ENCODE data around the gene P2RY14.

Gene P2RY14

DNA sequence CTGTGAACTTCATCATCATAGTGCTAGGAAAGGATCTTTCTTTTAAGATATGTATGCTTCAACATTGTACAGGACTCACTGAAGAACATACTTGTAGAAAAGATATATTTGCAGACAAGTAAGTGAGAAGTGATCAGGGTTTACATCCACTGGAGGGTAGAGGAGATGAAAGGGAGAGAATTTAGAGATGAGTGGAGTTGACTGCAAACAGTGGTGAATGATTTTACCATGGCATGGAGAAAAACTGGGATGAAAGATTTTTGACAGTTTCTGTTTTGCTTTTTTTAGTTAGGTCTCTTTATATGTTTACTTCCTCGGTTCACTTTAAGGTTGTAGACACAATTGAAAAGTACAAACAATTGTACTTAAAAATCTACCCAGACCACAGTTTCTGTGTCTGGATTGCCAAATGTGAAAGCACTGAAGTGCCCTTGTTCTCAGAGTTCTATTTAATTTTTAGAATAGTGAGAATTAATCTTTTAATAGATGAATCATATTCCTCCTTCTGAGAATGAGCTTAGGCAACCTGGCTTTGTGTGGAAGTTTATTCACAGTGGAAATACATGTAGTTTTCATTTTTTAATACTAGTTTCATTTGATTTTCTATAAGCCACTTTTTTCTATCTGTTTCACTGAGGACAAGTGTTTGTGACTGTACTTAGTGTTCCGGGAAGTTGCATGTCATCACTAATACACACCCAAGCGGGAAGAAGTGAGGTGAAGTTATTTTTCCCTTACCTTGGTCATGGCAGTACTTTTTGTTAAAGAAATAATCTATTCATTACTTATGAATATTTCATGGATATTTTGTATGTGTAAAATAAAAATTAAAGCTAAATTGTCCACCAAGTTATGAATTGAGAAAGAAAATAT, 73.6 kb downstream of the P2RY14 start:
- no peaks in the 10 kb centered on the region for H3K36me3 ChIP-seq (ENCODE audit: control insufficient read depth in 2 of 2, insufficient read depth in 1 of 2, low read length in 2 of 2)
- ChIA-PET POLR2A (no interaction called here), CTCF (no interaction called here)
- no peak overlapping the region for H3K4me3 ChIP-seq (ENCODE audit: low read depth, low read length)
- no peaks in the 10 kb centered on the region for H3K9me3 ChIP-seq (ENCODE audit: control insufficient read depth, insufficient read depth, low read depth, low read length)
- H3K4me1 ChIP-seq (ENCODE audit: control insufficient read depth, insufficient read depth, low read length) = no peaks in the 10 kb centered on the region
- H3K27ac ChIP-seq (ENCODE audit: extremely low read depth, low read depth, low read length) = no peak overlapping the region
- TF ChIP-seq ZNF560 (tag by site-specific recombination; IDR thresholded peaks at IDR 0.05; ENCODE audit: borderline replicate concordance) = no peak
- no peak for TF ChIP-seq ZNF600 (tag by site-specific recombination; IDR thresholded peaks at IDR 0.05)

DNA sequence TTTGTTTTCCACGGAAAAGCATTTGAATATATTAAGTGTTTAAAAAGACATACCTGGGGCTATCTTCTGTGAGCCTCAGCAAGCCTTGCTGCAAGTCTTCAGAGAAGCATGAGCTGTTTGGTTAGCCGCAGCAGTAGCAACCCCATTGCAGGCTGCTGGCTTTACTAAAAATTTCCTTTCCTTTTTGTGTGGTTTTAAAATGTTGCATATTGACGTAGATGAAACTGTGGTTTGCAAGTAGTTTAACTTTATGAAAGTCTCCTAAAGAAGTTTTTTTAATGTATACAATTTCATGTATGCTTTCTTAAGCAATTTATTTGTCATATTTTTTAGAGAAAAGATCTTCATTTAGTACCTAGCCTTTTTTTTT, 75.3 kb downstream of the P2RY14 start, which contains the start of gene GPR171:
GPR171 (minus strand) TSS at position 166 of the 370 bp plus-strand sequence. CDS start 3,830 bp downstream, outside the sequence.
- TF ChIP-seq, protein P1, sequence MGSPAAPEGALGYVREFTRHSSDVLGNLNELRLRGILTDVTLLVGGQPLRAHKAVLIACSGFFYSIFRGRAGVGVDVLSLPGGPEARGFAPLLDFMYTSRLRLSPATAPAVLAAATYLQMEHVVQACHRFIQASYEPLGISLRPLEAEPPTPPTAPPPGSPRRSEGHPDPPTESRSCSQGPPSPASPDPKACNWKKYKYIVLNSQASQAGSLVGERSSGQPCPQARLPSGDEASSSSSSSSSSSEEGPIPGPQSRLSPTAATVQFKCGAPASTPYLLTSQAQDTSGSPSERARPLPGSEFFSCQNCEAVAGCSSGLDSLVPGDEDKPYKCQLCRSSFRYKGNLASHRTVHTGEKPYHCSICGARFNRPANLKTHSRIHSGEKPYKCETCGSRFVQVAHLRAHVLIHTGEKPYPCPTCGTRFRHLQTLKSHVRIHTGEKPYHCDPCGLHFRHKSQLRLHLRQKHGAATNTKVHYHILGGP (tag by site-specific recombination; IDR thresholded peaks at IDR 0.05) = no peak
- TF ChIP-seq ZNF585B (tag by site-specific recombination; IDR thresholded peaks at IDR 0.05) (no peak), IKZF3 (tag by site-specific recombination; IDR thresholded peaks at IDR 0.05) (no peak), ZNF391 (tag by site-specific recombination; IDR thresholded peaks at IDR 0.05; ENCODE audit: borderline replicate concordance, low read depth) (no peak), ZNF202 (tag by site-specific recombination; IDR thresholded peaks at IDR 0.05; ENCODE audit: borderline replicate concordance) (no peak), FEZF1 (tag by site-specific recombination; IDR thresholded peaks at IDR 0.05) (no peak)
- TF ChIP-seq, protein P2, sequence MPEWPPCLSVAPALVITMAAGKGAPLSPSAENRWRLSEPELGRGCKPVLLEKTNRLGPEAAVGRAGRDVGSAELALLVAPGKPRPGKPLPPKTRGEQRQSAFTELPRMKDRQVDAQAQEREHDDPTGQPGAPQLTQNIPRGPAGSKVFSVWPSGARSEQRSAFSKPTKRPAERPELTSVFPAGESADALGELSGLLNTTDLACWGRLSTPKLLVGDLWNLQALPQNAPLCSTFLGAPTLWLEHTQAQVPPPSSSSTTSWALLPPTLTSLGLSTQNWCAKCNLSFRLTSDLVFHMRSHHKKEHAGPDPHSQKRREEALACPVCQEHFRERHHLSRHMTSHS (tag by site-specific recombination; IDR thresholded peaks at IDR 0.05) = no peak
- TF ChIP-seq, protein P3, sequence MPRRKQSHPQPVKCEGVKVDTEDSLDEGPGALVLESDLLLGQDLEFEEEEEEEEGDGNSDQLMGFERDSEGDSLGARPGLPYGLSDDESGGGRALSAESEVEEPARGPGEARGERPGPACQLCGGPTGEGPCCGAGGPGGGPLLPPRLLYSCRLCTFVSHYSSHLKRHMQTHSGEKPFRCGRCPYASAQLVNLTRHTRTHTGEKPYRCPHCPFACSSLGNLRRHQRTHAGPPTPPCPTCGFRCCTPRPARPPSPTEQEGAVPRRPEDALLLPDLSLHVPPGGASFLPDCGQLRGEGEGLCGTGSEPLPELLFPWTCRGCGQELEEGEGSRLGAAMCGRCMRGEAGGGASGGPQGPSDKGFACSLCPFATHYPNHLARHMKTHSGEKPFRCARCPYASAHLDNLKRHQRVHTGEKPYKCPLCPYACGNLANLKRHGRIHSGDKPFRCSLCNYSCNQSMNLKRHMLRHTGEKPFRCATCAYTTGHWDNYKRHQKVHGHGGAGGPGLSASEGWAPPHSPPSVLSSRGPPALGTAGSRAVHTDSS (tag by site-specific recombination; IDR thresholded peaks at IDR 0.05) = no peak
- Histone ChIP-seq H3K27ac (ENCODE audit: extremely low read depth, low read depth, low read length) (no peak within 1 kb of the TSS), H3K36me3 (ENCODE audit: control insufficient read depth in 2 of 2, insufficient read depth in 1 of 2, low read length in 2 of 2) (no peaks in the 10 kb centered on the region), H3K9me3 (ENCODE audit: control insufficient read depth, insufficient read depth, low read depth, low read length) (no peaks in the 10 kb centered on the region), H3K4me1 (ENCODE audit: control insufficient read depth, insufficient read depth, low read length) (no peaks in the 10 kb centered on the region), H3K4me3 (ENCODE audit: low read depth, low read length) (no peak within 1 kb of the TSS)
- POLR2A ChIA-PET = no interaction called here
- CTCF ChIA-PET = interaction anchor here (0.5 kb wide), 1 partner anchor 78 kb away, joined by 4 read pairs; no protein-coding TSS in a partner anchor

DNA sequence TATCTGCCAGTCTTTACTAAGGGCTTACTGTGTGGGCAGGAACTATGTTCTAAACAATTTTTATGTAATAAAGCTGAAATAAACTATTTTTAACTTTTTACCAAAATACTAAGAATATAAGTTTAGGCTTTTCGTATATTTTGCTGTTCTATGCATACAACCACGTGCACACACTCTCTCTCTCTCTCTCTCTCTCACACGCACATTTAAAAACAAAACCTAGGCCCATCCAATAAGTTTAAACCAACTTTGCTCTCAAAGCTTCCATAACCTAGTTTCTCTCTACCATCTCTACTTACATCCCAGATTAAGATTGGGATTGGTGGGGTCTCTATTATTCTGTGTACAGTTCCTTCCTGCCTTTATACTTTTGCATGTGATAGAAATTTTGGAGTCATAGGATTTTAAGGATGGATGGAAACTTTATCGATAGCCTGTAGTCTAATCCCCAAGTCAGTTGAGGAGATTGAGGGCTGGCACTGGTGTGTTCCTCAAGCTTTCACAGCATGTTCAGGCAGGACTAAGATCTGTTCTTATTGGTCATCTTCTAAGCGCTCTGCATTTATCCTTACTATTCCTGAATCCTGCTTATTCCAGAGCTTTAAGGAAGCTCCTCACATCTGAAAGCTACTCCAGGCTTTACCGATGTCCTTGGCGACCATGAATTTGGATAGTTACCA, 77.2 kb downstream of the P2RY14 start:
- Histone ChIP-seq H3K27ac (ENCODE audit: extremely low read depth, low read depth, low read length) (no peak overlapping the region), H3K4me3 (ENCODE audit: low read depth, low read length) (no peak overlapping the region), H3K4me1 (ENCODE audit: control insufficient read depth, insufficient read depth, low read length) (no peaks in the 10 kb centered on the region), H3K9me3 (ENCODE audit: control insufficient read depth, insufficient read depth, low read depth, low read length) (no peaks in the 10 kb centered on the region), H3K36me3 (ENCODE audit: control insufficient read depth in 2 of 2, insufficient read depth in 1 of 2, low read length in 2 of 2) (peaks cover 0 to 3% of the 10 kb centered on the region in 2 experiments; a peak in 1 of 3 replicates)
- ChIA-PET CTCF (interaction anchor here (0.5 to 1.3 kb wide), 3 partner anchors 27 to 607 kb away, joined by 3 to 5 read pairs (median 3); no protein-coding TSS in a partner anchor), POLR2A (no interaction called here)
- no peak for TF ChIP-seq ZSCAN30 (tag by site-specific recombination; IDR thresholded peaks at IDR 0.05)
- TF ChIP-seq ZNF610 (tag by site-specific recombination; IDR thresholded peaks at IDR 0.05; ENCODE audit: borderline replicate concordance) = no peak
- TF ChIP-seq, protein P4, sequence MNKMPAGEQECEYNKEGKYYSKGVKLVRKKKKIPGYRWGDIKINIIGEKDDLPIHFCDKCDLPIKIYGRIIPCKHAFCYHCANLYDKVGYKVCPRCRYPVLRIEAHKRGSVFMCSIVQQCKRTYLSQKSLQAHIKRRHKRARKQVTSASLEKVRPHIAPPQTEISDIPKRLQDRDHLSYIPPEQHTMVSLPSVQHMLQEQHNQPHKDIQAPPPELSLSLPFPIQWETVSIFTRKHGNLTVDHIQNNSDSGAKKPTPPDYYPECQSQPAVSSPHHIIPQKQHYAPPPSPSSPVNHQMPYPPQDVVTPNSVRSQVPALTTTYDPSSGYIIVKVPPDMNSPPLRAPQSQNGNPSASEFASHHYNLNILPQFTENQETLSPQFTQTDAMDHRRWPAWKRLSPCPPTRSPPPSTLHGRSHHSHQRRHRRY (tag by site-specific recombination; IDR thresholded peaks at IDR 0.05) = no peak
- no peak for TF ChIP-seq KLF1 (tag by site-specific recombination; IDR thresholded peaks at IDR 0.05)
- TF ChIP-seq SP2 (tag by site-specific recombination; IDR thresholded peaks at IDR 0.05) = no peak
- TF ChIP-seq, protein P5, sequence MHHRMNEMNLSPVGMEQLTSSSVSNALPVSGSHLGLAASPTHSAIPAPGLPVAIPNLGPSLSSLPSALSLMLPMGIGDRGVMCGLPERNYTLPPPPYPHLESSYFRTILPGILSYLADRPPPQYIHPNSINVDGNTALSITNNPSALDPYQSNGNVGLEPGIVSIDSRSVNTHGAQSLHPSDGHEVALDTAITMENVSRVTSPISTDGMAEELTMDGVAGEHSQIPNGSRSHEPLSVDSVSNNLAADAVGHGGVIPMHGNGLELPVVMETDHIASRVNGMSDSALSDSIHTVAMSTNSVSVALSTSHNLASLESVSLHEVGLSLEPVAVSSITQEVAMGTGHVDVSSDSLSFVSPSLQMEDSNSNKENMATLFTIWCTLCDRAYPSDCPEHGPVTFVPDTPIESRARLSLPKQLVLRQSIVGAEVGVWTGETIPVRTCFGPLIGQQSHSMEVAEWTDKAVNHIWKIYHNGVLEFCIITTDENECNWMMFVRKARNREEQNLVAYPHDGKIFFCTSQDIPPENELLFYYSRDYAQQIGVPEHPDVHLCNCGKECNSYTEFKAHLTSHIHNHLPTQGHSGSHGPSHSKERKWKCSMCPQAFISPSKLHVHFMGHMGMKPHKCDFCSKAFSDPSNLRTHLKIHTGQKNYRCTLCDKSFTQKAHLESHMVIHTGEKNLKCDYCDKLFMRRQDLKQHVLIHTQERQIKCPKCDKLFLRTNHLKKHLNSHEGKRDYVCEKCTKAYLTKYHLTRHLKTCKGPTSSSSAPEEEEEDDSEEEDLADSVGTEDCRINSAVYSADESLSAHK (tag by site-specific recombination; IDR thresholded peaks at IDR 0.05) = no peak
- no peak for TF ChIP-seq GLI2 (tag by site-specific recombination; IDR thresholded peaks at IDR 0.05; ENCODE audit: borderline replicate concordance, low read depth)
- TF ChIP-seq ZNF221 (tag by site-specific recombination; IDR thresholded peaks at IDR 0.05; ENCODE audit: borderline replicate concordance) = no peak
- TF ChIP-seq ZNF629 (tag by site-specific recombination; IDR thresholded peaks at IDR 0.05) = no peak
- TF ChIP-seq MYNN (tag by site-specific recombination; IDR thresholded peaks at IDR 0.05; ENCODE audit: borderline replicate concordance) = no peak
- TF ChIP-seq ZNF768 (tag by site-specific recombination; IDR thresholded peaks at IDR 0.05) = no peak
- no peak for TF ChIP-seq ZNF830 (tag by site-specific recombination; IDR thresholded peaks at IDR 0.05; ENCODE audit: low read depth)
